Body of pancreas (tissue), 4 donors: Measurements from ENCODE around the gene PHLDB1.

Source experiments
- CTCF ChIP-seq, 7 experiments: fragments of 450-650 bp in 4 of 7; fragments of 200-600 bp in 3 of 7; sonication (generic) in 3 of 7; IDR thresholded peaks; one replicate each; pipeline ENCODE4 v1.5.1; 2016 to 2019; ENCODE audit warnings: antibody characterized with exemption in 7 of 7
- POLR2A ChIP-seq, 3 donors: fragments of 450-650 bp; IDR thresholded peaks; one replicate each; pipeline ENCODE4 v1.6.1; 2016; ENCODE audit warnings: antibody characterized with exemption in 3 of 3, mild to moderate bottlenecking in 2 of 3

- TF ChIP-seq CTCF (IDR thresholded peaks at IDR 0.05) (no peak), POLR2A (IDR thresholded peaks at IDR 0.05) (no peak)
Observed at GRCh38 chr11:118628861-118629549, 21.6 kb downstream of the PHLDB1 start.
